Spleen (tissue), 11 donors: ENCODE data around the gene TPSD1. TPM values are rescaled to one million over a fixed set of nuclear protein-coding genes. Genes with fewer than 3 reads are reported as not detected.

Experiments
- DNase-seq: peaks from one replicate; pipeline ENCODE4 v3.0.0-alpha.2; 2020
- H3K27ac ChIP-seq, 8 donors: fragments of 200-600 bp; sonication (generic) in 7 of 8; 1 replicate in 4 of 8; 2 replicates in 4 of 8; pipeline versions ENCODE4 v1.5.0 to v1.8.0; 2016 to 2021; ENCODE audit warnings: inconsistent platforms in 4 of 8, mild to moderate bottlenecking in 4 of 8, moderate library complexity in 1 of 8
- H3K27me3 ChIP-seq, 7 donors: fragments of 200-600 bp; sonication (generic) in 6 of 7; replicated peaks in 1 of 7; 1 replicate in 4 of 7; 2 replicates in 3 of 7; pipeline versions ENCODE4 v1.5.0 to v1.8.0; 2016 to 2021; ENCODE audit warnings: inconsistent platforms in 3 of 7, mild to moderate bottlenecking in 1 of 7
- H3K36me3 ChIP-seq, 6 donors: fragments of 200-600 bp; sonication (generic) in 5 of 6; 1 replicate in 4 of 6; 2 replicates in 2 of 6; pipeline versions ENCODE4 v1.5.0 to v1.8.0; 2016 to 2021; ENCODE audit warnings: inconsistent platforms in 2 of 6
- H3K4me1 ChIP-seq, 6 donors: fragments of 200-600 bp; sonication (generic) in 5 of 6; 1 replicate in 3 of 6; 2 replicates in 3 of 6; pipeline versions ENCODE4 v1.5.0 to v1.8.0; 2016 to 2021; ENCODE audit warnings: inconsistent platforms in 3 of 6
- H3K4me3 ChIP-seq, 8 donors: fragments of 200-600 bp; sonication (generic) in 7 of 8; 1 replicate in 4 of 8; 2 replicates in 4 of 8; pipeline versions ENCODE4 v1.5.0 to v1.8.0; 2016 to 2021; ENCODE audit warnings: inconsistent platforms in 4 of 8, mild to moderate bottlenecking in 4 of 8, moderate library complexity in 2 of 8
- H3K9me3 ChIP-seq, 8 donors: fragments of 200-600 bp; sonication (generic) in 7 of 8; 1 replicate in 4 of 8; 2 replicates in 4 of 8; pipeline versions ENCODE4 v1.5.0 to v1.8.0; 2016 to 2021; ENCODE audit warnings: inconsistent platforms in 4 of 8
- POLR2A ChIP-seq, 3 donors: fragments of 450-650 bp; IDR thresholded peaks; one replicate each; pipeline ENCODE4 v1.5.1; 2017; ENCODE audit warnings: antibody characterized with exemption in 3 of 3, mild to moderate bottlenecking in 1 of 3
- POLR2AphosphoS5 ChIP-seq, 3 donors: sonication (generic); formaldehyde crosslinking; IDR thresholded peaks; one replicate each; pipeline ENCODE4 v1.5.1; 2017; ENCODE audit warnings: antibody characterized with exemption in 3 of 3
- WGBS, 5 donors: extraction: QIAGEN DNeasy Blood & Tissue Kit in 3 of 5; methylation state at CpG; one replicate each; pipeline versions ENCODE4 v1.1.5 to v1.1.7; 2013 to 2018; 5-methylcytosine and 5-hydroxymethylcytosine counted together
- intact Hi-C: fragments of 100-400 bp; cut with DNase I; formaldehyde crosslinking; loops from one replicate; pipeline ENCODE4 v1.15.0; 2023; ENCODE audit warnings: low total_unique reads
- polyA plus RNA-seq, 3 donors: library from polyadenylated mRNA; stranded (reverse); fragments of 200-250 nt; gene quantifications; one replicate each; pipeline ENCODE4 v1.2.1, GENCODE V29; 2013
- total RNA-seq, 7 donors: library from RNA; depleted of rRNA in 3 of 7; stranded (reverse); fragments of >200 nt in 3 of 7; fragmentation: NEBNext Ultra II Directional in 4 of 7; extraction: Animal tissue kit (Norgen Biotek cat#: 25700) in 4 of 7; gene quantifications; one replicate each; pipeline versions ENCODE4 v1.1.0 to v1.2.1, GENCODE V29; 2016 to 2021
- TF ChIP-seq, protein P1 (sequence below), 11 experiments: fragments of 200-600 bp in 7 of 11; fragments of 450-650 bp in 4 of 11; sonication (generic) in 4 of 11; IDR thresholded peaks in 8 of 11; conservative IDR thresholded peaks in 3 of 11; 1 replicate in 7 of 11; 2 replicates in 4 of 11; pipeline versions ENCODE4 v1.4.0 to v1.8.0; 2016 to 2021; ENCODE audit warnings: antibody characterized with exemption in 11 of 11, inconsistent platforms in 4 of 11, mild to moderate bottlenecking in 1 of 11
- donor health status: healthy with polysubstance abuse.
- donor health status: DM: no; HTN: no; CAD: no; lungs with moderate emphysema.
- donor health status: DM: no; HTN: no; CAD: no.
- donor health status: Bipolar disorder and iron deficiency.
- donor health status: healthy.
- donor health status: DM: no; HTN: no; CAD: no.
- donor health status: DM: yes; HTN: yes; CAD: no.

The TPSD1 gene
- total and polyA plus RNA-seq, 10 donors: 0.11 to 0.76 TPM; not detected in 8

DNA sequence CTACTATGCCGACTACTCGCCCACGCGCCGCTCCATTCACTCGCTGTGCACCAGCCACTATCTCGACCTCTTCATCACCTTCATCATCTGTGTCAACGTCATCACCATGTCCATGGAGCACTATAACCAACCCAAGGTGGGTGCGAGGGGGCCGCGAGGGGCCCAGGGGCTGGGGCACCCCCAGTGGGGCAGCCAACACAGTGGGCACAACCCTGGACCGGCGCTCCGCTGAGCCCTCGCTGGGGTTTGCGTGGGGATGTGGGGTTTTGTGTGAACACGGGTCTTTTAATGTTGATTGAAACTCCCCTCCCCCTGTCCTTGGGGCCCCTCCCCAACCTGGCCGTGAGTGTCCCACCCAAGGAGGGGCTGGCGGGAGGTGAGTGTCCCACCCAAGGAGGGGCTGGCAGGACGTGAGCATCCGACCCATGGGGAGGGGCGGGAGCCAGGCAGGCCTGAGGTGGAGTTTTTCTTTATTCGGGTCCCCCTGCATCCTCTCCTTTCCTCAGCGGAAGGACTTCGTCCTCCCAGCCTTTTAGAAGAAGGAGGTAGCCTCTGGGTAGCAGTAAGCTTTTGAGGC lies 42.0 kb upstream of the TPSD1 start:
- Histone ChIP-seq H3K27me3 (peaks cover 0 to 56% (median 0%) of the 10 kb centered on the region in 7 donors), H3K36me3 (no peaks in the 10 kb centered on the region), H3K27ac (no peak overlapping the region), H3K4me1 (no peaks in the 10 kb centered on the region), H3K4me3 (no peak overlapping the region), H3K9me3 (no peaks in the 10 kb centered on the region)
- WGBS, 5 donors: 77 to 84% (median 82%) methylated on average over 22 to 25 of the region's 25 CpGs
- intact Hi-C loops: no loop called here
- no peak for DNase-seq
- no peak for TF ChIP-seq POLR2AphosphoS5 (IDR thresholded peaks at IDR 0.05)
- TF ChIP-seq, protein P1, sequence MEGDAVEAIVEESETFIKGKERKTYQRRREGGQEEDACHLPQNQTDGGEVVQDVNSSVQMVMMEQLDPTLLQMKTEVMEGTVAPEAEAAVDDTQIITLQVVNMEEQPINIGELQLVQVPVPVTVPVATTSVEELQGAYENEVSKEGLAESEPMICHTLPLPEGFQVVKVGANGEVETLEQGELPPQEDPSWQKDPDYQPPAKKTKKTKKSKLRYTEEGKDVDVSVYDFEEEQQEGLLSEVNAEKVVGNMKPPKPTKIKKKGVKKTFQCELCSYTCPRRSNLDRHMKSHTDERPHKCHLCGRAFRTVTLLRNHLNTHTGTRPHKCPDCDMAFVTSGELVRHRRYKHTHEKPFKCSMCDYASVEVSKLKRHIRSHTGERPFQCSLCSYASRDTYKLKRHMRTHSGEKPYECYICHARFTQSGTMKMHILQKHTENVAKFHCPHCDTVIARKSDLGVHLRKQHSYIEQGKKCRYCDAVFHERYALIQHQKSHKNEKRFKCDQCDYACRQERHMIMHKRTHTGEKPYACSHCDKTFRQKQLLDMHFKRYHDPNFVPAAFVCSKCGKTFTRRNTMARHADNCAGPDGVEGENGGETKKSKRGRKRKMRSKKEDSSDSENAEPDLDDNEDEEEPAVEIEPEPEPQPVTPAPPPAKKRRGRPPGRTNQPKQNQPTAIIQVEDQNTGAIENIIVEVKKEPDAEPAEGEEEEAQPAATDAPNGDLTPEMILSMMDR (IDR thresholded peaks at IDR 0.05 in 8 of 11, conservative IDR thresholded peaks at IDR 0.05 in 3 of 11): no peak
- no peak for TF ChIP-seq POLR2A (IDR thresholded peaks at IDR 0.05)

DNA sequence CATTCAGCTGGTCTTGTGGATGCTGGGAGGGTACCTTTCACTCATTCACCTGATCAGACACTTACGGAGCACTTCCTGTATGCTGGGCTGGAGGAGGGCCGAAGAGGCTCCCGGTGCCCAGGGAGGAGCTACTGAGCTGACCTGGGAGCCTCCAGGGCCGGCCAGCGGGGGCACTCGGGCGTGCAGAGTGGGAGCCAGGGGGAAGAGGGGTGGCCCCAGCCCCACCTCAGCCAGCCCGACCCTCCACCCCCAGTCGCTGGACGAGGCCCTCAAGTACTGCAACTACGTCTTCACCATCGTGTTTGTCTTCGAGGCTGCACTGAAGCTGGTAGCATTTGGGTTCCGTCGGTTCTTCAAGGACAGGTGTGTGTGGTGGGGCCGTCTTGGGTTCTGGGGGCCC lies 41.1 kb upstream of the TPSD1 start:
- 72 to 85% (median 79%) methylated on average over 13 to 16 of the region's 16 CpGs for WGBS, 5 donors
- TF ChIP-seq POLR2AphosphoS5 (IDR thresholded peaks at IDR 0.05) (no peak), POLR2A (IDR thresholded peaks at IDR 0.05) (no peak)
- TF ChIP-seq, protein P1 (IDR thresholded peaks at IDR 0.05 in 8 of 11, conservative IDR thresholded peaks at IDR 0.05 in 3 of 11): no peak
- H3K36me3 ChIP-seq: no peaks in the 10 kb centered on the region
- H3K27ac ChIP-seq: no peak overlapping the region
- no peak for DNase-seq
- no peak overlapping the region for H3K4me3 ChIP-seq
- no peaks in the 10 kb centered on the region for H3K9me3 ChIP-seq
- peaks cover 0 to 63% (median 0%) of the 10 kb centered on the region in 7 donors for H3K27me3 ChIP-seq
- no peaks in the 10 kb centered on the region for H3K4me1 ChIP-seq
- intact Hi-C loops: no loop called here

DNA sequence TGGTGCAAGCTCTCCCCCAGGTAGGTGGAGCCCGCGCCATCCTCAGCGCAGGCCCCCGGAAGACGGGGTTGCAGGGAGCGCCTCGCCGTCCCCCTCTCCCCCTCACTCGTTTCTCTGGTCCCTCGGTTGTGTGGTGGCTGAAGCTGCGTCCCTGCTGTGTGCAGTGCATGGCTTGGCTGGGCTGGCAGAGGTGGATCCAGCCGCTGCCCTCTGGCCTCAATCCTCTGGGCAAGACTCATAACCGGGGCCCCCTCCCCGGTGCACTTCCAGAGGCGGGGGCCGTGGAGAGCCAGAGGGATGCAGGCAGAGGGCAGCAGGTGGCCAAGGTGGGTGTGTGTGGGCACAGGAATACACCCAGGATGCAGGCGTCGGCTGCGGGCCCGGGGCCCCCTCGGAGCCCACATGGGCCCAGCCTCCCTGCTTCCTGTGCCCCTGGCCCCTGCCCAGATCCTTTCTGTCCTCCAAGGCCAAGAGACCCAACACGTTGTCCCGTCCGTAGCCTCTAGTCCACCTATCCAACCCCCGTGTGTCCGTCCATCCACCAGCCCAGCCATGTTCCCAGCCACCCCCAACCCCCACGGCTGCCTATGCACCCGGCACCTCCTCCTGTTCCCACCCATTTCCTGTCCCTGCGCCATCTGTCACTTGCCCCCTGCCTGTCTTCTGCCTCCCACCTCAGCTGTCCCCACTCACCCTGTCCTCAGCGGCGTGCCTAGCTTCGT lies 40.1 kb upstream of the TPSD1 start:
- DNase-seq: no peak
- H3K36me3 ChIP-seq: no peaks in the 10 kb centered on the region
- H3K4me1 ChIP-seq: no peaks in the 10 kb centered on the region
- 53 to 69% (median 61%) methylated on average over 13 to 32 of the region's 32 CpGs for WGBS, 5 donors
- no peak overlapping the region for H3K27ac ChIP-seq
- TF ChIP-seq POLR2A (IDR thresholded peaks at IDR 0.05) (no peak), POLR2AphosphoS5 (IDR thresholded peaks at IDR 0.05) (no peak)
- TF ChIP-seq, protein P1 (IDR thresholded peaks at IDR 0.05 in 8 of 11, conservative IDR thresholded peaks at IDR 0.05 in 3 of 11): no peak
- intact Hi-C loops: no loop called here
- H3K27me3 ChIP-seq: peaks cover 0 to 68% (median 0%) of the 10 kb centered on the region in 7 donors
- H3K9me3 ChIP-seq: no peaks in the 10 kb centered on the region
- no peak overlapping the region for H3K4me3 ChIP-seq

DNA sequence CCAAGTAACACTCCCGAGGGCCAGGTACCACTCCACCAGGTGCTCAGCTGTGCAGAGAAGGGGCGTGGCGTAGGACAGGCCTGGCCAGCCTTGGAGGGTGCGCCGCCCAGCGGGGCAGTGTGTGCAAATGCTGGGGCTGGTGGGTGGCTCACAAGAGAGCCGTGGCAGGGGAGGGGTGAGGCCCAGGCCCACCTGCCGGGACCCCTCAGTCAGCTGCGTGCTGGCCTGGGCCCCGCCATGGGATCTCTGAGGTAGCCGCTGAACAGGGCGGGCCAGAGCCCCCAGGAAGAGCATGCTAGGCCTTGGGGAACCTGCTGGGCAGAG lies 39.6 kb upstream of the TPSD1 start:
- no peaks in the 10 kb centered on the region for H3K9me3 ChIP-seq
- H3K4me1 ChIP-seq: no peaks in the 10 kb centered on the region
- no peak overlapping the region for H3K4me3 ChIP-seq
- intact Hi-C loops: no loop called here
- TF ChIP-seq POLR2A (IDR thresholded peaks at IDR 0.05): no peak
- TF ChIP-seq, protein P1 (IDR thresholded peaks at IDR 0.05 in 8 of 11, conservative IDR thresholded peaks at IDR 0.05 in 3 of 11): no peak
- TF ChIP-seq POLR2AphosphoS5 (IDR thresholded peaks at IDR 0.05): no peak
- no peak overlapping the region for H3K27ac ChIP-seq
- 79 to 93% (median 83%) methylated on average over 8 to 12 of the region's 12 CpGs for WGBS, 5 donors
- DNase-seq: no peak
- no peaks in the 10 kb centered on the region for H3K36me3 ChIP-seq
- peaks cover 0 to 69% (median 0%) of the 10 kb centered on the region in 7 donors for H3K27me3 ChIP-seq
